ENCODE results near the gene PSMA6. TPM values are rescaled to one million over a fixed set of nuclear protein-coding genes. Genes with fewer than 3 reads are reported as not detected.

The PSMA6 gene
- polyA plus RNA-seq, 2 of the 4 experiments (the other 2 are of a cell fraction) = 369 to 395 TPM

DNA sequence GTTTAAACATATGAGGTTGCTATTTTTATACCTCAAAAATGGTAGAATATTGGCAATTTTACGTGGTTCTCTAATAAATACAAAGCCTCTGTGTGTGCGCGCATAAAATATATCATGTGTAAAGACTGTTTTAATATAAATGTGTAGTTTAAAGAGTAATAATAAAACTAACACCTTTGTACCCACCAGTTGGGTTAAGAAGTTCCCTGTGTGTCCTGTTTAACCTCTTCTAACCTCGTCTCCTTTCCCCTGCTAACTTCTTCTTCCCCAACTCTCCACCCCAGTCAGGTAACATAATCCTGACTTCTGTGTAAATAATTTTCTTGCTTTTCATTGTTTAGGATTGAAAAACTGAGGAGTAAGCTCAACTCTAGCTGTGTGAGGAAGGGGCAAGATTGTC lies 47.6 kb upstream of the PSMA6 start:
- Histone ChIP-seq H3K4me1 (no peaks in the 10 kb centered on the region), H3K9me3 (no peaks in the 10 kb centered on the region), H3K4me2 (no peak overlapping the region), H3K27ac (no peak overlapping the region), H3K4me3 (no peak overlapping the region)
- DNase-seq (ENCODE audit: low read depth in 1 of 2, low spot score in 1 of 2) = no peak
- ATAC-seq = no peak
- FAIRE-seq = no peak
- TF ChIP-seq CBX8 (IDR thresholded peaks at IDR 0.05) = no peak
- no peak for TF ChIP-seq HEYL (CRISPR knock-in tag; IDR thresholded peaks at IDR 0.05)
- no peak for TF ChIP-seq ESRRA (IDR thresholded peaks at IDR 0.05; ENCODE audit: borderline replicate concordance, low read length)
- no peak for TF ChIP-seq JUNB (IDR thresholded peaks at IDR 0.05)
- TF ChIP-seq, protein P1, sequence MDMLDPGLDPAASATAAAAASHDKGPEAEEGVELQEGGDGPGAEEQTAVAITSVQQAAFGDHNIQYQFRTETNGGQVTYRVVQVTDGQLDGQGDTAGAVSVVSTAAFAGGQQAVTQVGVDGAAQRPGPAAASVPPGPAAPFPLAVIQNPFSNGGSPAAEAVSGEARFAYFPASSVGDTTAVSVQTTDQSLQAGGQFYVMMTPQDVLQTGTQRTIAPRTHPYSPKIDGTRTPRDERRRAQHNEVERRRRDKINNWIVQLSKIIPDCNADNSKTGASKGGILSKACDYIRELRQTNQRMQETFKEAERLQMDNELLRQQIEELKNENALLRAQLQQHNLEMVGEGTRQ (IDR thresholded peaks at IDR 0.05) = no peak
- no peak for TF ChIP-seq HOXB5 (CRISPR knock-in tag; IDR thresholded peaks at IDR 0.05)
- no peak for TF ChIP-seq TFCP2L1 (CRISPR knock-in tag; IDR thresholded peaks at IDR 0.05)
- no peak for TF ChIP-seq NPAS2 (CRISPR knock-in tag; IDR thresholded peaks at IDR 0.05; ENCODE audit: borderline replicate concordance)
- TF ChIP-seq, protein P2, sequence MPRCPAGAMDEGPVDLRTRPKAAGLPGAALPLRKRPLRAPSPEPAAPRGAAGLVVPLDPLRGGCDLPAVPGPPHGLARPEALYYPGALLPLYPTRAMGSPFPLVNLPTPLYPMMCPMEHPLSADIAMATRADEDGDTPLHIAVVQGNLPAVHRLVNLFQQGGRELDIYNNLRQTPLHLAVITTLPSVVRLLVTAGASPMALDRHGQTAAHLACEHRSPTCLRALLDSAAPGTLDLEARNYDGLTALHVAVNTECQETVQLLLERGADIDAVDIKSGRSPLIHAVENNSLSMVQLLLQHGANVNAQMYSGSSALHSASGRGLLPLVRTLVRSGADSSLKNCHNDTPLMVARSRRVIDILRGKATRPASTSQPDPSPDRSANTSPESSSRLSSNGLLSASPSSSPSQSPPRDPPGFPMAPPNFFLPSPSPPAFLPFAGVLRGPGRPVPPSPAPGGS (IDR thresholded peaks at IDR 0.05) = no peak
- TF ChIP-seq MYC (IDR thresholded peaks at IDR 0.05; ENCODE audit: borderline replicate concordance, low read length) = no peak
- TF ChIP-seq FOSB (CRISPR knock-in tag; IDR thresholded peaks at IDR 0.05) = no peak
- TF ChIP-seq RNF2 (IDR thresholded peaks at IDR 0.05; ENCODE audit: borderline replicate concordance, low read depth) = no peak
- no peak for TF ChIP-seq ZC3H11A (IDR thresholded peaks at IDR 0.05)
- WGBS (ENCODE audit: missing lambda C conversion rate) = 85% methylated on average over 4 of the region's 4 CpGs
- ChIA-PET CTCF (interaction anchor here (1.6 kb wide), 1 partner anchor 15 kb away, joined by 3 read pairs; no protein-coding TSS in a partner anchor), POLR2A (no interaction called here)

DNA sequence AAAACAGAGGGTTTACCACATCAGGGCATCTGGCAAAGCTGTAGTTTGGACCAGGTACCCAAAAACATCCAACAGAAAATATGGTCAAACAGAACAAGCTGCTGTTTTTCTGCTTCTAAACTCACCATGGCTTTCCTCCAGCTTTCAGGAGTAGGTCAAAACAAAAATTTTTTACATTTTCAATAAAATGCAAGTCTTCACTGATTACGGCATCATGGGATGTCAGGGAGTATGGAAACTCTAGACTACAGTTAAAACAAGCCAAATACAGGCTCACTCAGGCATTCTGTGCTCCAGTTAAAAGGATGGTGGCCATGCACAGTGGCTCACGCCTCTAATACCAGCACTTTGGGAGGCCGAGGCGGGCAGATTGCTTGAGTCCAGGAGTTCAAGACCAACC lies 47.1 kb upstream of the PSMA6 start:
- Histone ChIP-seq H3K4me3 (no peak overlapping the region), H3K4me2 (no peak overlapping the region), H3K27ac (no peak overlapping the region), H3K9me3 (no peaks in the 10 kb centered on the region), H3K4me1 (no peaks in the 10 kb centered on the region)
- no peak for TF ChIP-seq JUN (IDR thresholded peaks at IDR 0.05)
- TF ChIP-seq KDM5A (IDR thresholded peaks at IDR 0.05) = no peak
- TF ChIP-seq CBX8 (IDR thresholded peaks at IDR 0.05) = no peak
- no peak for TF ChIP-seq CHD4 (IDR thresholded peaks at IDR 0.05; ENCODE audit: borderline replicate concordance)
- TF ChIP-seq FOSL2 (IDR thresholded peaks at IDR 0.05) = no peak
- no peak for TF ChIP-seq FOSL2 (CRISPR knock-in tag; IDR thresholded peaks at IDR 0.05)
- TF ChIP-seq CEBPB (IDR thresholded peaks at IDR 0.05) = no peak
- no peak for TF ChIP-seq TP53 (CRISPR knock-in tag; IDR thresholded peaks at IDR 0.05)
- TF ChIP-seq ZSCAN20 (CRISPR knock-in tag; IDR thresholded peaks at IDR 0.05) = no peak
- no peak for TF ChIP-seq HDAC2 (IDR thresholded peaks at IDR 0.05)
- no peak for TF ChIP-seq ZFP36 (IDR thresholded peaks at IDR 0.05; ENCODE audit: borderline replicate concordance, partially characterized antibody)
- no peak for TF ChIP-seq RAD21 (conservative IDR thresholded peaks at IDR 0.05 in 1 of 2, IDR thresholded peaks at IDR 0.05 in 1 of 2)
- TF ChIP-seq CHD2 (IDR thresholded peaks at IDR 0.05; ENCODE audit: low read length, partially characterized antibody) = no peak
- no peak for TF ChIP-seq SREBF2 (IDR thresholded peaks at IDR 0.05)
- no peak for TF ChIP-seq EP300 (IDR thresholded peaks at IDR 0.05)
- TF ChIP-seq BHLHE40 (IDR thresholded peaks at IDR 0.05; ENCODE audit: low read depth, low read length) = no peak
- TF ChIP-seq, protein P3, sequence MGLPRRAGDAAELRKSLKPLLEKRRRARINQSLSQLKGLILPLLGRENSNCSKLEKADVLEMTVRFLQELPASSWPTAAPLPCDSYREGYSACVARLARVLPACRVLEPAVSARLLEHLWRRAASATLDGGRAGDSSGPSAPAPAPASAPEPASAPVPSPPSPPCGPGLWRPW (IDR thresholded peaks at IDR 0.05) = no peak
- ATAC-seq = no peak
- POLR2A ChIA-PET = no interaction called here
- WGBS (ENCODE audit: missing lambda C conversion rate) = 93% methylated on average over 4 of the region's 4 CpGs
- no peak for FAIRE-seq
- DNase-seq (ENCODE audit: low read depth in 1 of 2, low spot score in 1 of 2) = no peak
- CTCF ChIA-PET = interaction anchor here (1.0 to 1.6 kb wide), 2 partner anchors 15 to 167 kb away, joined by 3 read pairs; no protein-coding TSS in a partner anchor

Measured in A549 (cell line).